K562 (cell line): ENCODE results near the gene NXF1. TPM values are rescaled to one million over a fixed set of nuclear protein-coding genes. Genes with fewer than 3 reads are reported as not detected.

Source experiments
- ATAC-seq: fragments of 200-7000 bp; cut with Tn5 transposase; 3 replicates; pipeline ENCODE4 v1.9.1; 2020; ENCODE audit warnings: moderate library complexity
- BruUV-seq: library from RNA; stranded (reverse); fragments of 400-500 nt; replicated peaks from 2 replicates; lab custom pipeline; 2021; lab: Mats Ljungman, UMichigan
- CTCF ChIA-PET: fragments of 300-600 bp; formaldehyde crosslinking; extraction: SDS; loops from one replicate; lab custom pipeline; 2021; ENCODE audit warnings: low intra/inter-chr PET ratio; lab: Yijun Ruan, JAX
- POLR2A ChIA-PET: fragments of 300-600, 350-650 bp; sonication (Branson Sonifier 250); formaldehyde crosslinking; extraction: SDS; loops from one replicate; lab custom pipeline; 2021; ENCODE audit warnings: antibody characterized with exemption, inconsistent platforms; lab: Yijun Ruan, JAX
- DNase-seq, 4 experiments: peaks; one replicate each; pipeline versions ENCODE4 v3.0.0 to v3.0.0-alpha.2; 2011 to 2018; ENCODE audit warnings: low spot score in 3 of 4, mixed read lengths in 3 of 4; ENCODE audit errors: extremely low read depth in 1 of 4
- FAIRE-seq: peaks from 2 replicates; lab custom pipeline; 2011; peaks lifted over from hg19 to GRCh38; lab: Jason Lieb, UNC
- H2AFZ ChIP-seq: 2 replicates; pipeline ENCODE4 v1.6.0; 2011; ENCODE audit warnings: low read depth, low read length, control low read depth, inconsistent platforms
- H3K27ac ChIP-seq: fragments of 200-600 bp; 3 replicates; pipeline ENCODE4 v1.8.0; 2011; ENCODE audit warnings: low read depth, mild to moderate bottlenecking, control low read depth, inconsistent platforms, low read length, moderate library complexity, mixed read lengths; ENCODE audit errors: extremely low read depth
- H3K27me3 ChIP-seq, 2 experiments: fragments of 300-600 bp in 1 of 2; 2 replicates in 1 of 2; 3 replicates in 1 of 2; pipeline versions ENCODE4 v1.6.0 to v1.8.0; 2011; ENCODE audit warnings: inconsistent platforms in 2 of 2, low read length in 2 of 2, mild to moderate bottlenecking in 1 of 2, mixed read lengths in 1 of 2, moderate library complexity in 1 of 2; ENCODE audit not compliant: control insufficient read depth in 2 of 2, insufficient read depth in 2 of 2
- H3K36me3 ChIP-seq: fragments of 300-600 bp; 3 replicates; pipeline ENCODE4 v1.8.0; 2011; ENCODE audit warnings: mild to moderate bottlenecking, low read length, inconsistent platforms; ENCODE audit not compliant: control insufficient read depth, insufficient read depth
- H3K4me1 ChIP-seq, 2 experiments: fragments of 200-600 bp in 1 of 2; replicated peaks in 1 of 2; 2 replicates in 1 of 2; 3 replicates in 1 of 2; pipeline versions ENCODE4 v1.5.1 to v1.8.0; 2011; ENCODE audit warnings: inconsistent platforms in 2 of 2, low read length in 2 of 2, mild to moderate bottlenecking in 1 of 2, mixed read lengths in 1 of 2, moderate library complexity in 1 of 2; ENCODE audit not compliant: control insufficient read depth in 2 of 2, insufficient read depth in 2 of 2
- H3K4me2 ChIP-seq: 2 replicates; pipeline ENCODE4 v1.6.1; 2011; ENCODE audit warnings: low read length, control low read depth, inconsistent platforms, mixed read lengths; ENCODE audit not compliant: insufficient read depth
- H3K4me3 ChIP-seq: fragments of 200-600 bp; sonication (generic), shearing (Covaris generic); 2 replicates; pipeline ENCODE4 v1.5.1; 2016; ENCODE audit warnings: control low read depth, inconsistent platforms
- H3K79me2 ChIP-seq: fragments of 200-600 bp; 3 replicates; pipeline ENCODE4 v1.8.0; 2011; ENCODE audit warnings: low read length, inconsistent platforms; ENCODE audit not compliant: control insufficient read depth, insufficient read depth
- H3K9ac ChIP-seq, 2 experiments: 2 replicates each; pipeline versions ENCODE4 v1.6.0 to v1.6.1; 2011; ENCODE audit warnings: low read depth in 2 of 2, low read length in 2 of 2, control low read depth in 1 of 2, inconsistent platforms in 1 of 2, mild to moderate bottlenecking in 1 of 2, mixed read lengths in 1 of 2; ENCODE audit not compliant: insufficient read depth in 1 of 2
- H3K9me1 ChIP-seq: one replicate; pipeline ENCODE4 v1.6.0; 2011; ENCODE audit warnings: inconsistent platforms, mild to moderate bottlenecking, low read length, moderate library complexity; ENCODE audit not compliant: control insufficient read depth, insufficient read depth
- H3K9me3 ChIP-seq: replicated peaks from 2 replicates; pipeline ENCODE4 v1.5.1; 2011; ENCODE audit warnings: low read depth, low read length, inconsistent platforms; ENCODE audit not compliant: control insufficient read depth, insufficient read depth
- H4K20me1 ChIP-seq: replicated peaks from 2 replicates; pipeline ENCODE4 v1.6.1; 2011; ENCODE audit warnings: low read length, inconsistent platforms, mixed read lengths; ENCODE audit not compliant: control insufficient read depth, insufficient read depth
- ATF3 ChIP-seq, 2 experiments: fragments of 450-650 bp in 1 of 2; sonication (generic) in 1 of 2; formaldehyde crosslinking in 1 of 2; IDR thresholded peaks in 1 of 2; conservative IDR thresholded peaks in 1 of 2; 2 replicates each; pipeline versions ENCODE4 v1.6.1 to v1.8.1; 2016 to 2023; ENCODE audit warnings: mild to moderate bottlenecking in 2 of 2, moderate library complexity in 2 of 2, inconsistent platforms in 1 of 2, missing genetic modification reagents in 1 of 2
- C11orf30 ChIP-seq: fragments of 450-650 bp; IDR thresholded peaks from 2 replicates; pipeline ENCODE4 v1.6.1; 2016; ENCODE audit warnings: low read depth, mild to moderate bottlenecking
- CEBPG ChIP-seq, 3 experiments: fragments of 200-800 bp in 1 of 3; sonication (Bioruptor generic) in 1 of 3; sonication (generic) in 1 of 3; formaldehyde crosslinking in 1 of 3; IDR thresholded peaks in 2 of 3; conservative IDR thresholded peaks in 1 of 3; 2 replicates each; pipeline versions ENCODE4 v1.6.1 to v1.8.0; 2016 to 2022; ENCODE audit warnings: missing compliant biosample characterization in 2 of 3, missing genetic modification characterization in 2 of 3, mild to moderate bottlenecking in 1 of 3, missing genetic modification reagents in 1 of 3
- MAFK ChIP-seq: IDR thresholded peaks from 2 replicates; pipeline ENCODE4 v1.6.1; 2011; ENCODE audit warnings: low read length, improper control_type of control experiment
- MEF2A ChIP-seq: IDR thresholded peaks from 2 replicates; pipeline ENCODE4 v1.6.1; 2011; ENCODE audit warnings: low read depth, mild to moderate bottlenecking, low read length, moderate library complexity; ENCODE audit not compliant: control insufficient read depth
- NFIC ChIP-seq: fragments of 450-650 bp; IDR thresholded peaks from 2 replicates; pipeline ENCODE4 v1.6.1; 2017; ENCODE audit warnings: mild to moderate bottlenecking, inconsistent platforms
- NFIX ChIP-seq: fragments of 250-450 bp; sonication (Bioruptor Pico); IDR thresholded peaks from 2 replicates; pipeline ENCODE4 v1.4.0; 2020; ENCODE audit warnings: low read depth, mild to moderate bottlenecking, moderate library complexity
- SIX5 ChIP-seq, 2 experiments: IDR thresholded peaks; 2 replicates each; pipeline ENCODE4 v1.6.1; 2011; ENCODE audit warnings: low read length in 2 of 2, borderline replicate concordance in 1 of 2, low read depth in 1 of 2, mild to moderate bottlenecking in 1 of 2, moderate library complexity in 1 of 2; ENCODE audit not compliant: insufficient read depth in 1 of 2
- SUPT5H ChIP-seq: fragments of 450-650 bp; IDR thresholded peaks from 2 replicates; pipeline ENCODE4 v1.6.1; 2016
- ZBTB9 ChIP-seq: fragments of 450-650 bp; formaldehyde crosslinking; IDR thresholded peaks from 2 replicates; pipeline ENCODE4 v1.4.0; 2020; ENCODE audit warnings: mild to moderate bottlenecking, moderate library complexity
- ZNF316 ChIP-seq: fragments of 450-650 bp; IDR thresholded peaks from 2 replicates; pipeline ENCODE4 v1.6.1; 2016
- WGBS: fragments of 100-300 bp; shearing (Covaris generic); methylation state at CpG from one replicate; pipeline ENCODE4 v1.1.6; 2016; ENCODE audit warnings: low coverage, mixed read lengths; ENCODE audit not compliant: insufficient coverage; ENCODE audit errors: missing lambda C conversion rate; 5-methylcytosine and 5-hydroxymethylcytosine counted together
- in situ Hi-C: fragments of 300-500 bp; cut with MboI; formaldehyde crosslinking; loops from 4 replicates; pipeline ENCODE4 v1.15.0; 2018; ENCODE audit warnings: inconsistent platforms, mixed read lengths
- intact Hi-C: fragments of 100-400 bp; cut with micrococcal nuclease; formaldehyde crosslinking; loops from 2 replicates; pipeline ENCODE4 v1.14.2; 2022
- polyA plus RNA-seq, 8 experiments: library from polyadenylated mRNA; depleted of rRNA in 4 of 8; stranded (reverse) in 5 of 8; unstranded in 3 of 8; fragments of >200 nt; fragmentation: Nextera tagmentation in 2 of 8; fragmentation: Illumina TruSeq in 1 of 8; extraction: Ambion mirVana in 2 of 8; extraction: Trizol in 1 of 8; gene quantifications; 2 replicates each; pipeline versions ENCODE4 v1.2.1 to v1.2.3, GENCODE V29; 2011 to 2014; ENCODE audit warnings: inconsistent platforms in 1 of 8, missing spikeins in 1 of 8
- total RNA-seq, 7 experiments: library from RNA; depleted of rRNA in 6 of 7; stranded (reverse); fragments of >200 nt in 6 of 7; fragmentation: Illumina TruSeq in 2 of 7; extraction: Trizol in 2 of 7; gene quantifications; 2 replicates each; pipeline versions ENCODE4 v1.2.1 to v1.2.3, GENCODE V29; 2011 to 2021; ENCODE audit warnings: low replicate concordance in 1 of 7

NXF1 gene
- total and polyA plus RNA-seq, 9 of the 15 experiments (the other 6 are each of a cell fraction or from before 2014, with no cell fraction given), result 18.1 to 98.3 (median 35.8) TPM

GRCh38 chr11:62810748-62811147 is 5.5 kb upstream of the NXF1 start:
- Histone ChIP-seq H3K4me1 (peaks cover 8 to 11% of the 10 kb centered on the region in 2 experiments; a peak in 4 of 5 replicates), H4K20me1 (no peaks in the 10 kb centered on the region), H3K27me3 (no peaks in the 10 kb centered on the region), H3K27ac (no peak overlapping the region), H3K36me3 (peaks cover 2% of the 10 kb centered on the region; the same call in 2 of the 3 replicates), H2AFZ (no peak overlapping the region), H3K9ac (no peak overlapping the region; a peak in 1 of 4 replicates), H3K9me3 (no peaks in the 10 kb centered on the region), H3K9me1 (no peaks in the 10 kb centered on the region), H3K4me2 (no peak overlapping the region), H3K4me3 (no peak overlapping the region), H3K79me2 (peaks cover 4% of the 10 kb centered on the region; the same call in 1 of the 3 replicates)
- BruUV-seq, result no TSS peak
- peak; percentile 89 for TF ChIP-seq NFIC
- TF ChIP-seq NFIX (CRISPR knock-in tag), result peak; percentile 57; the same call in 1 of the 2 replicates
- TF ChIP-seq SIX5 (IDR thresholded peaks at IDR 0.05; ENCODE audit: borderline replicate concordance in 1 of 2, insufficient read depth in 1 of 2, low read depth in 1 of 2, low read length in 2 of 2), result no peak
- intact Hi-C loops (no loop called here), in situ Hi-C loops (no loop called here)
- CTCF ChIA-PET, result no interaction called here
- no peak for ATAC-seq
- FAIRE-seq, result no peak
- WGBS, result 22% methylated on average over 1 of the region's 1 CpG
- DNase-seq, result no peak
- POLR2A ChIA-PET, result interaction anchor here (0.6 to 2.3 kb wide), 6 partner anchors 21 to 165 kb away, joined by 3 to 15 read pairs (median 5); partner anchors contain the start of genes C11orf98, CSKMT and STX5

GRCh38 chr11:62806611-62807121 is 1.4 kb upstream of the NXF1 start:
- peak overlapping the region; percentile 97 for H3K4me2 ChIP-seq
- ATAC-seq (peak; percentile 6; the same call in 1 of the 3 replicates), FAIRE-seq (no peak), DNase-seq (peak in 2 of 4 experiments; percentile 7 to 31)
- in situ Hi-C loops (no loop called here), intact Hi-C loops (loop anchor here (5.0 kb wide), 1 partner anchor 56 kb away; no protein-coding TSS in a partner anchor)
- no peaks in the 10 kb centered on the region for H3K27me3 ChIP-seq
- H3K4me3 ChIP-seq, result peak overlapping the region; percentile 94
- peaks cover 11 to 19% of the 10 kb centered on the region in 2 experiments; a peak in 4 of 5 replicates for H3K4me1 ChIP-seq
- peak overlapping the region; percentile 72; the same call in 2 of the 3 replicates for H3K27ac ChIP-seq
- peak overlapping the region; percentile 70 to 90; a peak in 3 of 4 replicates for H3K9ac ChIP-seq
- peaks cover 26% of the 10 kb centered on the region for H3K36me3 ChIP-seq
- ChIA-PET POLR2A (interaction anchor here (0.6 to 3.5 kb wide), 19 partner anchors 10 to 74 kb away, joined by 3 to 40 read pairs (median 6); partner anchors contain the start of genes SLC3A2, STX5, WDR74 and ZBTB3), CTCF (no interaction called here)
- no peaks in the 10 kb centered on the region for H3K9me3 ChIP-seq
- peaks cover 28% of the 10 kb centered on the region for H3K79me2 ChIP-seq
- no peaks in the 10 kb centered on the region for H3K9me1 ChIP-seq
- BruUV-seq, result no TSS peak
- 32% methylated on average over 5 of the region's 5 CpGs for WGBS
- peak overlapping the region; percentile 79; the same call in 1 of the 2 replicates for H2AFZ ChIP-seq
- peaks cover 9% of the 10 kb centered on the region; the same call in 1 of the 2 replicates for H4K20me1 ChIP-seq
- TF ChIP-seq MAFK, result no peak
- TF ChIP-seq SUPT5H, result no peak
- peak; percentile 53; the same call in 1 of the 2 replicates for TF ChIP-seq C11orf30
- peak; percentile 48 for TF ChIP-seq ATF3 (IDR thresholded peaks at IDR 0.05)
- no peak for TF ChIP-seq ATF3 (CRISPR knock-in tag; conservative IDR thresholded peaks at IDR 0.05)
- TF ChIP-seq CEBPG (CRISPR knock-in tag; IDR thresholded peaks at IDR 0.05), result peak; percentile 63
- TF ChIP-seq CEBPG (tag; conservative IDR thresholded peaks at IDR 0.05 in 1 of 2, IDR thresholded peaks at IDR 0.05 in 1 of 2), result peak; percentile 60 to 64; a peak in 3 of 4 replicates
- TF ChIP-seq ZBTB9 (CRISPR knock-in tag), result no peak
- peak; percentile 51 for TF ChIP-seq ZNF316
- peak; percentile 74; the same call in 1 of the 2 replicates for TF ChIP-seq MEF2A
